ENCODE data around the gene FRMD4A.

The FRMD4A gene

DNA sequence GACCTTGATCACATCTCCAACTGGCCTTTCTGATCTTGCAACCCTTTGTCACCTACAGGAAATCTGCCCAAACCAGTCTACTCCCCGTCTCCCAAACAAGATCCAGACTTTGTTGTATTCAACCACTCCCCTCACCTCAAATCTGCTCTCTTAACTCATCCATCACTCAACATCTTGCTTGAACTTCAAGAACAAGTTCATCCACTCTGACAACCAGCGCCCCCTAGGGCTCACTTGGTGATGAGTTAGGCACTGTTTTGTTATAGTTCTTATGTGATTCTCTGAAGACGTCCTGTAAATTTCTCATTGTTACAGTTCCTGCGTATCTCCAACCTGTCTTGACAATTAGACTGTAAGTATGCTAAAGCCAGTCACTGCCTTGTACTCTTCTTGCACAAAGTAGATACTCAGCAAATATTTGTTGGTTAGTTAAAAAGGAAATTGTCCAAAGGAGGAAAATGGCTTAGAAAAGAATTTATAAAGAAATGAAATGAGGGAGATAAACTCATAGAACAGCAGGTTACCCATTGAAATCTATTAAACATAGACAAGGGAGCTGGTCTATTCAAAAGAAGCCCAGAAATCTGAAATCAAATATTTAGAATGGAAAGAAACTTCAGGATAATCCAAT is 5.3 kb downstream of the FRMD4A start:
- Histone ChIP-seq H3F3A (ENCODE audit: insufficient read depth, low read length) (no peaks in the 10 kb centered on the region), H3K9me3 (replicated peaks; ENCODE audit: insufficient read depth, low read length) (no peaks in the 10 kb centered on the region), H3K27ac (ENCODE audit: low read length) (no peak overlapping the region), H3K4me3 (ENCODE audit: low read length) (no peak overlapping the region), H3K4me2 (ENCODE audit: low read depth, low read length) (no peak overlapping the region), H3K79me2 (ENCODE audit: low read length) (no peaks in the 10 kb centered on the region), H3K9me2 (replicated peaks; ENCODE audit: insufficient read depth, low read length) (no peaks in the 10 kb centered on the region), H3K9ac (ENCODE audit: low read length) (no peak overlapping the region), H4K20me1 (ENCODE audit: insufficient read depth, low read length) (no peaks in the 10 kb centered on the region), H3K27me3 (replicated peaks; ENCODE audit: insufficient read depth, low read length) (no peaks in the 10 kb centered on the region), H3K4me1 (ENCODE audit: low read length) (no peaks in the 10 kb centered on the region), H2AFZ (ENCODE audit: low read length) (no peak overlapping the region), H3K36me3 (replicated peaks; ENCODE audit: insufficient read depth, low read length) (no peaks in the 10 kb centered on the region)
- no peak for DNase-seq
- TF ChIP-seq, protein P1, sequence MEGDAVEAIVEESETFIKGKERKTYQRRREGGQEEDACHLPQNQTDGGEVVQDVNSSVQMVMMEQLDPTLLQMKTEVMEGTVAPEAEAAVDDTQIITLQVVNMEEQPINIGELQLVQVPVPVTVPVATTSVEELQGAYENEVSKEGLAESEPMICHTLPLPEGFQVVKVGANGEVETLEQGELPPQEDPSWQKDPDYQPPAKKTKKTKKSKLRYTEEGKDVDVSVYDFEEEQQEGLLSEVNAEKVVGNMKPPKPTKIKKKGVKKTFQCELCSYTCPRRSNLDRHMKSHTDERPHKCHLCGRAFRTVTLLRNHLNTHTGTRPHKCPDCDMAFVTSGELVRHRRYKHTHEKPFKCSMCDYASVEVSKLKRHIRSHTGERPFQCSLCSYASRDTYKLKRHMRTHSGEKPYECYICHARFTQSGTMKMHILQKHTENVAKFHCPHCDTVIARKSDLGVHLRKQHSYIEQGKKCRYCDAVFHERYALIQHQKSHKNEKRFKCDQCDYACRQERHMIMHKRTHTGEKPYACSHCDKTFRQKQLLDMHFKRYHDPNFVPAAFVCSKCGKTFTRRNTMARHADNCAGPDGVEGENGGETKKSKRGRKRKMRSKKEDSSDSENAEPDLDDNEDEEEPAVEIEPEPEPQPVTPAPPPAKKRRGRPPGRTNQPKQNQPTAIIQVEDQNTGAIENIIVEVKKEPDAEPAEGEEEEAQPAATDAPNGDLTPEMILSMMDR (IDR thresholded peaks at IDR 0.05; ENCODE audit: low read length) = peak; percentile 40
- no peak for TF ChIP-seq EZH2 (optimal IDR thresholded peaks at IDR 0.05; ENCODE audit: low read depth, low read length)

DNA sequence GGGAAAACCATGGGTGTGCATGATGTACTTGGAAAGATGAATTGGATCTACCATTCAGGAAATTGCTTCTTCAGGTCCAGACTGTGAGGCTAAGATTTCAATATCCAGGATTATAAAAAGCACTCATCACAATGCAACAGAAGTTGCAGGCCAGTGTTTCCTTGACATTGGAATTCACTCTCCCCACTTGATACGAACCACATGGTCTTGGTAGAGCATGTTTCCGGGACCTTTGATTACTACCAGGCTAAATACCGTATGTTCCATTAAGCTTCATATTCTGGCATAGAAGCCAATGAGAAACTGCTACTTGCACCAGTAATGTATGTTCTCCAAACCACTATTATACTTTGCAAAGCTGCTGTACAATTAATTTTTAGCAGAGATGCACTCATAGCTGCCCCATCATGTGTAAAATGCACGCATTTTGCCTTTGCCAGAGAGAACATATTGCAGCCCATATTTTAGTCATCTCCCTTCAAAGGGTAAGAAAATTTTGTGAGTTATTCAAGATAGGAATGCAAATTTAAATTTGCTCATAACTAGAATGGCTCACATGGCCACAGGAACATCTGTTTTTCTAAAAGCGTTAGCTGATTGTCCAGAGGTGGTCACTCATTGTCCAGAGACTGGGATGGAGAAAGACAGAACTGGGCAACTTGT is 8.1 kb downstream of the FRMD4A start:
- TF ChIP-seq EZH2 (optimal IDR thresholded peaks at IDR 0.05; ENCODE audit: low read depth, low read length) (no peak), EZH2phosphoT487 (IDR thresholded peaks at IDR 0.05; ENCODE audit: low read length) (no peak)
- TF ChIP-seq, protein P1 (IDR thresholded peaks at IDR 0.05; ENCODE audit: low read length) = no peak
- Histone ChIP-seq H3K27me3 (replicated peaks; ENCODE audit: insufficient read depth, low read length) (no peaks in the 10 kb centered on the region), H3K36me3 (replicated peaks; ENCODE audit: insufficient read depth, low read length) (no peaks in the 10 kb centered on the region)

DNA sequence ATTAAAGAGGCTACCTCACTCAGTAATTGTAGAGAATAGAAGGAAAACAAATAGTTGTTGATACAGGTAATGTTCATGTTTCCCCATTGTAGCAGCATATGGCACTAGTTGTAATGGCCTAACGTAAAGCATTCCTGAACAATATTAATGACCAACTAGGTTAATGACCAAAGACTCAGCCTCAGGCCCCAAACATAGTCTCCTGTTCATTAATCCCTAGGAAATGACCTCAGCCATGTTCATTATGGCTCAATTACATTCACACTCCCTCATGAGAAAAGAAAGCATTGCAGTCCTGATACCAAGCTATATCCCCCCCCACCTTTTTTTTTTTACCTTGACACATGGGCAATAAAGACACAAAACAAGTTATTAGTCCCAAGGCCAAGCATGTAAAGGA is 12.7 kb downstream of the FRMD4A start:
- no peaks in the 10 kb centered on the region for H3K36me3 ChIP-seq (replicated peaks; ENCODE audit: insufficient read depth, low read length)
- H3K4me3 ChIP-seq (ENCODE audit: low read length) = no peak overlapping the region
- no peak for DNase-seq
- H3K27me3 ChIP-seq (replicated peaks; ENCODE audit: insufficient read depth, low read length) = no peaks in the 10 kb centered on the region
- H2AFZ ChIP-seq (ENCODE audit: low read length) = no peak overlapping the region
- H3K4me2 ChIP-seq (ENCODE audit: low read depth, low read length) = no peak overlapping the region
- H3K9ac ChIP-seq (ENCODE audit: low read length) = no peak overlapping the region
- no peak for TF ChIP-seq EZH2 (optimal IDR thresholded peaks at IDR 0.05; ENCODE audit: low read depth, low read length)
- TF ChIP-seq, protein P1 (IDR thresholded peaks at IDR 0.05; ENCODE audit: low read length) = no peak
- no peak for TF ChIP-seq EZH2phosphoT487 (IDR thresholded peaks at IDR 0.05; ENCODE audit: low read length)
- H3K4me1 ChIP-seq (ENCODE audit: low read length) = no peaks in the 10 kb centered on the region
- no peaks in the 10 kb centered on the region for H3K9me2 ChIP-seq (replicated peaks; ENCODE audit: insufficient read depth, low read length)
- H3F3A ChIP-seq (ENCODE audit: insufficient read depth, low read length) = no peaks in the 10 kb centered on the region
- H3K27ac ChIP-seq (ENCODE audit: low read length) = no peak overlapping the region
- no peaks in the 10 kb centered on the region for H3K79me2 ChIP-seq (ENCODE audit: low read length)
- no peaks in the 10 kb centered on the region for H3K9me3 ChIP-seq (replicated peaks; ENCODE audit: insufficient read depth, low read length)
- H4K20me1 ChIP-seq (ENCODE audit: insufficient read depth, low read length) = no peaks in the 10 kb centered on the region

More for the DNA sequence above, 8.1 kb downstream of the FRMD4A start:
- Histone ChIP-seq H3K9me2 (replicated peaks; ENCODE audit: insufficient read depth, low read length) (no peaks in the 10 kb centered on the region), H3K4me1 (ENCODE audit: low read length) (no peaks in the 10 kb centered on the region), H3K4me2 (ENCODE audit: low read depth, low read length) (no peak overlapping the region), H3K4me3 (ENCODE audit: low read length) (no peak overlapping the region), H3K27ac (ENCODE audit: low read length) (no peak overlapping the region), H3K9me3 (replicated peaks; ENCODE audit: insufficient read depth, low read length) (no peaks in the 10 kb centered on the region), H4K20me1 (ENCODE audit: insufficient read depth, low read length) (no peaks in the 10 kb centered on the region), H3K79me2 (ENCODE audit: low read length) (no peaks in the 10 kb centered on the region), H3K9ac (ENCODE audit: low read length) (no peak overlapping the region), H3F3A (ENCODE audit: insufficient read depth, low read length) (no peaks in the 10 kb centered on the region), H2AFZ (ENCODE audit: low read length) (no peak overlapping the region)
- DNase-seq = no peak

Data from MM.1S (cell line).